ENCODE results near the gene ZSCAN2. TPM values are rescaled to one million over a fixed set of nuclear protein-coding genes. Genes with fewer than 3 reads are reported as not detected.
A peak's percentile ranks its signal among the peaks of the same experiment; 100 is the strongest.
"Not testable (repeated sequence)": the region's sequence is repeated elsewhere in the genome, so short reads cannot be mapped to it uniquely, and the experiment has no call there.

Gene ZSCAN2
- total RNA-seq, 4 donors from 2014 or later = 2.5 to 8.6 (median 5.3) TPM

DNA sequence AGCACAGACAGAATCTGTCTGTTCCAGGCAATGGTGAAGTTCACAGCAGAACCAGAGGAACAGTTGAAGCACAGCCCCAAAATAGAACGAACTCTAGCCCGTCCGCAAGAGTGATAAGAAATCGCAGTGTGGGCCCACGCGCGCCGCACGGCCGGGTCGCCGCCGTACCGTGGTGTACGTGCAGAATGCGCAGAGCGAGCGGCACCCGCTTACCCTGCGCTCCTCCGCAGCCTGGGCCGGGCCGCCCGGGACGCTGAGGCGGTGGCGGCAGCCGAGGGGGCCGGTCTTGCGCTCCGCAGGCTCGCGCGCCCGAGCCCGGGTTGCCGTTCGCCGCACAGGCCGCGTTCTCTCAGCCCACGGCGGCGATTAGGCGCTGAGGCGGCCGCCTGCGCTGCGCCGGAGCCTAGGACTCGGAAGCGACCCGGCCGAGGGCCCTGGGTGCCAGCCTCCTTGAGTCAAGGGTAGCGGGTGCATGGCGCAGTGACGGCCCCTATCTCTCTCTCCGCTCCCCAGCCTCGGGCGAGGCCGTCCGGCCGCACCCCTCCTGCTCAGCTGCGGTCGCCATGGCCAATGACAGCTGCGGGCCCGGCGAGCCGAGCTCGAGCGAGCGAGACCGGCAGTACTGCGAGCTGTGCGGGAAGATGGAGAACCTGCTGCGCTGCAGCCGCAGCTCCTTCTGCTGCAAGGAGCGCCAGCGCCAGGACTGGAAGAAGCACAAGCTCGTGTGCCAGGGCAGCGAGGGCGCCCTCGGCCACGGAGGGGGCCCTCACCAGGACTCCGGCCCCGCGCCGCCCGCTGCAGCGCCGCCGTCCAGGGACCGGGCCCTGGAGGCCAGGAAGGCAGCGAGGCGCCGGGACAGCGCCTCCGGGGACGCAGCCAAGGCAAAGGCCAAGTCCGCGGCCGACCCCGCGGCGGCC, 32.8 kb downstream of the ZSCAN2 start:
- DNase-seq (ENCODE audit: low spot score in 2 of 2) = peak; percentile 84 to 91
- peak overlapping the region; percentile 75 for H3K4me3 ChIP-seq

DNA sequence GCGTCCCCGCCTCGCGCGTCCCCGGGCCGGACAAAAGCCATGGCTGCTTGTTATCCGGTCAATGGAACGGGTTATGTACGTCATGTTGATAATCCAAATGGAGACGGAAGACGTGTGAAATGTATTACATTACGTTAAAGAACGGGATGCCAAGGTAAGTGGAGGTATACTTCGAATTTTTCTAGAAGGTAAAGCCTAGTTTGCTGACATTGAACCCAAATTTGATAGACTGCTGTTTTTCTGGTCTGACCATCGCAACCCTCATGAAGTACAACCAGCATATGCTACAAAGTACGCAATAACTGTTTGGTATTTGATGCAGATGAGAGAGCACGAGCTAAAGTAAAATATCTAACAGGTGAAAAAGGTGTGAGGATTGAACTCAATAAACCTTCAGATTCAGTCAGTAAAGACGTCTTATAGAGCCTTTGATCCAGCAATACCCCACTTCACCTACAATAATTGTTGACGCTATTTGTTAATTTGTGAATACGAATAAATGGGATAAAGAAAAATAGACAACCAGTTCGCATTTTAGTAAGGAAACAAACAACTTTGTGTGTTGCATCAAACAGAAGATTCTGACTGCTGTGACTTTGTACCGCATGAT, 33.5 kb downstream of the ZSCAN2 start:
- H3K27ac ChIP-seq = peak overlapping the region; percentile 96
- DNase-seq (ENCODE audit: low spot score in 2 of 2) = no peak
- WGBS = 35% methylated on average over 23 of the region's 23 CpGs
- no peaks in the 10 kb centered on the region for H3K9me3 ChIP-seq
- H3K4me3 ChIP-seq = peak overlapping the region; percentile 75
- no peaks in the 10 kb centered on the region for H3K27me3 ChIP-seq
- H3K4me1 ChIP-seq = peaks cover 40% of the 10 kb centered on the region
- H3K36me3 ChIP-seq = peaks cover 10% of the 10 kb centered on the region
- no peak for TF ChIP-seq CTCF (IDR thresholded peaks at IDR 0.05)
- TF ChIP-seq POLR2A (IDR thresholded peaks at IDR 0.05) = no peak
- no peak for TF ChIP-seq POLR2AphosphoS5 (IDR thresholded peaks at IDR 0.05)
- TF ChIP-seq EP300 (IDR thresholded peaks at IDR 0.05) = no peak

More for the DNA sequence above, 32.8 kb downstream of the ZSCAN2 start:
- Histone ChIP-seq H3K27me3 (no peaks in the 10 kb centered on the region), H3K36me3 (peaks cover 8% of the 10 kb centered on the region), H3K4me1 (peaks cover 40% of the 10 kb centered on the region), H3K27ac (peak overlapping the region; percentile 96), H3K9me3 (no peaks in the 10 kb centered on the region)
- TF ChIP-seq POLR2A (IDR thresholded peaks at IDR 0.05) (no peak), POLR2AphosphoS5 (IDR thresholded peaks at IDR 0.05) (peak in 1 of 3 donors; percentile 8)
- WGBS = 0% methylated on average over 28 of the region's 105 CpGs

DNA sequence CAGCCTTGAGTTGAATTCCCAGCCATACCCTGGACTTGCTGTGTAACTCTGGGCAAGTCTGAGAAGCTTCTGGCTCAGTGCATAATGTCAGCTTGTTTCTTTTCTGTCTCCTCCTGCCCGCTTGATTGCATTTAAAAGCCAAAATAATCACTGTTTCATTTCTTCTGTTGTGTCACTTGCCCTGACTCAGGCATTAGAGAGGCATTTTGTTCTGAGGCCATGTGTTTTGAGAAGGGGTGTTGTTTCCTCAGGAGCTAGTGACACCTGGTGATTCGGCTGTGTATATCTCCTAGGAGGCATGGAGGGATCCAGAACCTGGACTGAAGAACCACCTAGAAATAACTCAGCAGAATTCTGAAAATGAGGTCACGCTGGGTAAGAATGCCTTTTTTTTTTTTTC, 37.3 kb downstream of the ZSCAN2 start:
- TF ChIP-seq EP300 (IDR thresholded peaks at IDR 0.05) (no peak), POLR2AphosphoS5 (IDR thresholded peaks at IDR 0.05) (no peak), POLR2A (IDR thresholded peaks at IDR 0.05) (no peak), CTCF (IDR thresholded peaks at IDR 0.05) (no peak)
- no peak for DNase-seq (ENCODE audit: low spot score in 2 of 2)
- peaks cover 17% of the 10 kb centered on the region for H3K4me1 ChIP-seq
- no peaks in the 10 kb centered on the region for H3K9me3 ChIP-seq
- WGBS = 79% methylated on average over 3 of the region's 3 CpGs
- H3K36me3 ChIP-seq = peaks cover 48% of the 10 kb centered on the region
- no peak overlapping the region for H3K4me3 ChIP-seq
- no peaks in the 10 kb centered on the region for H3K27me3 ChIP-seq
- no peak overlapping the region for H3K27ac ChIP-seq

DNA sequence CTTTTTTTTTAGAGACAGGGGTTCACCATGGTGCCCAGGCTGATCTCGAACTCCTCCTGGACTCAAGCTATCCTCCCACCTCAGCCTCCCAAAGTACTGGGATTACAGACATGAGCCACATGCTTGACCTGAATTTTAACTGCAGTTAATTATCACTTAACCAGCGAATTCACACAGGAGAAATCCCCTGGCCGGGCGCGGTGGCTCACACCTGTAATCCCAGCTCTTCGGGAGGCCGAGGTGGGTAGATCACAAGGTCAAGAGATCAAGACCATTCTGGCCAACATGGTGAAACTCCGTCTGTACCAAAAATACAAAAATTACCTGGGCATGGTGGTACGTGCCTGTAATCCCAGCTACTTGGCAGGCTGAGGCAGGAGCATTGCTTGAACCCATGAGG, 41.1 kb downstream of the ZSCAN2 start:
- not testable (repeated sequence) for H3K27ac ChIP-seq; DNase-seq (ENCODE audit: low spot score in 2 of 2); H3K9me3 ChIP-seq; H3K4me3 ChIP-seq; H3K4me1 ChIP-seq; H3K27me3 ChIP-seq
- 92% methylated on average over 9 of the region's 9 CpGs for WGBS
- peaks cover 83% of the 10 kb centered on the region for H3K36me3 ChIP-seq

DNA sequence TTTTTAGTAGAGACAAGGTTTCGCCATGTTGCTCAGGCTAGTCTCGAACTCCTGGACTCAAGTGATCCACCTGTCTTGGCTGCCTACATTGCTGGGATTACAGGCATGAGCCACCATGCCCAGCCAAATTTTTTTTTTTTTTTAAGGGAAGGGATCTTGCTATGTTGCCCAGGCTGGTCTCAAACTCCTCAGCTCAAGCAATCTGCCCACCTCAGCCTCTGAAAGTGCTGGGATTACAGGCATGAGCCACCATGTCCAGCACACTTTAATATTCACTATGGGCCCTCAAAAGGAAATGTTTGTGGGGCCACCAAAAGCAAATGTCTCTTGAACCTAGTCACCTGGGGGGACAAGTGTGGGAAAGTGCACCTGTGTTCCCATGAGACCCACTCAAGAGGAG, 41.8 kb downstream of the ZSCAN2 start:
- not testable (repeated sequence) for DNase-seq (ENCODE audit: low spot score in 2 of 2); H3K27me3 ChIP-seq; H3K9me3 ChIP-seq; H3K4me1 ChIP-seq; H3K27ac ChIP-seq; H3K4me3 ChIP-seq
- WGBS = 50% methylated on average over 2 of the region's 2 CpGs
- peaks cover 88% of the 10 kb centered on the region for H3K36me3 ChIP-seq

- Histone ChIP-seq H3K4me3 (no peak overlapping the region), H3K27me3 (no peaks in the 10 kb centered on the region), H3K36me3 (peaks cover 95% of the 10 kb centered on the region), H3K27ac (no peak overlapping the region), H3K4me1 (peaks cover 4% of the 10 kb centered on the region), H3K9me3 (no peaks in the 10 kb centered on the region)
- 94% methylated on average over 6 of the region's 6 CpGs for WGBS
- DNase-seq (ENCODE audit: low spot score in 2 of 2) = peak in 1 of 2 donors; percentile 8
- TF ChIP-seq CTCF (IDR thresholded peaks at IDR 0.05) (no peak), POLR2AphosphoS5 (IDR thresholded peaks at IDR 0.05) (no peak), EP300 (IDR thresholded peaks at IDR 0.05) (no peak), POLR2A (IDR thresholded peaks at IDR 0.05) (no peak)
Observed at GRCh38 chr15:84643838-84644237, 43.0 kb downstream of the ZSCAN2 start.

All from suprapubic skin (tissue), 4 donors.